GM21381 (cell line): ENCODE measurements around the gene GYS2.
"Not testable (repeated sequence)": the region's sequence is repeated elsewhere in the genome, so short reads cannot be mapped to it uniquely, and the experiment has no call there.

Experiments
- ATAC-seq: cut with Tn5 transposase; IDR thresholded peaks from one replicate; pipeline ENCODE4 v1.9.1; 2021; ENCODE audit warnings: mild to moderate bottlenecking, moderate library complexity; ENCODE audit not compliant: unreplicated experiment

Gene GYS2

DNA sequence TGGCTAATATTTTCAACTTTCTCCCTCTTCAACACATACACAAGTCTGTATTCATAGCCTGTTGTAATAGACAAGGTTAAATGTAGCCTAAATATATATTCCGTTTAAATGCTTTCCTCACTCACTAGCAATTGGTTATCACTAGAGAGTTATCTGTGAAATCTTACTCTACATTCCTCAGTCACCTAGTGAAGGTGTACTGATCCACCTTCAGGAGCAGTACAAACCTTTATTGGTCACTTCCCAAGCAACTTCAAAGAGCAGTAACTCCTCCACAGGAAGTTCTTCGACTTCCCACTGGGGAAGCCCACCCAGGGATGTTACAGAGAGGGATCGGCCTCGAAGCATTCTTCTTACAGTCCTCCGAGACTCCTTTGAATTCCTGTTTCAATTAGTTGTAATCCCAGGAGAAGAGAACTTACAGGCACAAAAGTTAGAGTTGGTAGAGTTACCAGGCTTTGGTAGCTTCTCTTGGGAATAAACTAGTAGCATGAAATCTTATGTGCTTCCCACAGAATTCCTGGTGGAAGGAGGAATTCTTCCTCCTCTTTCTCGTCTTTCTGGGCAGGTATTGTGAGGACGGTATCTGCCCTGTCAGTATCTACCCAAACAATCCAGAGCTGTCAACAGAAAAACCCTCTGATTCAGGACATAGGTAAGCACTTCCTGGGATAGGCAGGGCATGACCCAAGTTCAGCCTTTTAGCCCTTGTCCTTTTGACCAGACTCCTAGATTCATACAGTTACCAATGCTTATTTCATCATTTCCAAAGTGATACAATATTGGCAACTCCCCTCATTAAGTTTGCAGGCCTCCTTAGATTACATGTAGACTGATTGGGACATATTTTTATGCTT is at the start of gene GYS2:
TSS of gene GYS2 (minus strand) at position 603 of the 857 bp plus-strand sequence. CDS start at position 348, 255 bp downstream.
- no peak for ATAC-seq

DNA sequence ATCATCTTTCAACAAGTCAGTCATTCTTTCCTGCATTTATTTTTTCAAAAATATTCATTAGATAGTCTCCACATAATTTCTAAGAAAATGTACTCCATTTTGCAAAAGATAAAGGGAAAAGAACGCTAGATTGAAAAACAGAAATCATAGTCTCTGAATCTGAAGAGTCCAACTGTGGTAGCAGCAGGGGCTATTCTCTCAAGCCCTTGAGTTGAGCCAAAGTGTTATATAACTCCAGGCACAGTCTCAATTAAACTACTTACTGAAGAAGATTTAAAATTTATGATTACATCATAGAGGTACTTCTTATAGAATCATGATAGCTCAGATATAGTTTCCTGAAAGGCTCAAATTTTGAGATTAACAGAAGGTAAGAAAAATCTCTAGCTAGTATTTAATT is 47.2 kb upstream of the GYS2 start:
- no peak for ATAC-seq

DNA sequence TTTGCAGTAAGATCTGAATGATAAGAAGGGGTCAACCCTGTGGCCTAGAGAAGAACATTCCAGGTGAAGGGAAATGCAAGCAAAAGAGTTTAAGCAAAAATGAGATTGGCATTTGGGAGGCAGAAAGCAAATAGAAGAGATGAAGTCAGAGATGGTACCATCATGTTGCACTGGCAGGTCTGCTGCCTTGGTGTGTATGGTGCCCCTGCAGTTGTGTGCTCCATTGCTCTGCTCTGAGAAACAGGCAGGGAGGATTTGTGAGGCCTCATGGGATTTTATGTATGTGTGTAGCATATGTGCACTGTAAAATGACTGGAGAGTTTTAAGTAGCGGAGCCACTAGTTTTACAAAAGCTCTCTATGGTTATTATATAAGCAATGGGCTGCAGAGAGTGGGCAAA is 46.4 kb upstream of the GYS2 start:
- no peak for ATAC-seq

DNA sequence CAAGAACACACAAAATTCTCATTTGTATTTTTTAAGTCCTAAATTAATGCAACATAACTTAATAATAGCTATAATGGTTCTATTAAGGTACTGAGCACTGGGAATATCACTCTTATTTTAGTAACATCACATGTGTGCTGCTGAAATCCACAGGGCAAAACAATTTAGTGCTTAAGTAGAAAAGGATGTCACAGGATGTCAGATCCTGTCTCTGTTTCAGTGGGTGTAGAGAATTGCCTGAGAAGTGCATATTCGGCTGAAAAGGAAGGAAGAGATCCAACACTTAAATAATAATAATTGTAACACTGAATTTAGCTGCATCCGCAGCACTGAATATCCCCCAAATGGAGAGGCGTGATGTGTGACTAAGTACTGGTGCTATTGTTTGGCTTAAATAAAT is 44.4 kb upstream of the GYS2 start:
- ATAC-seq: no peak

DNA sequence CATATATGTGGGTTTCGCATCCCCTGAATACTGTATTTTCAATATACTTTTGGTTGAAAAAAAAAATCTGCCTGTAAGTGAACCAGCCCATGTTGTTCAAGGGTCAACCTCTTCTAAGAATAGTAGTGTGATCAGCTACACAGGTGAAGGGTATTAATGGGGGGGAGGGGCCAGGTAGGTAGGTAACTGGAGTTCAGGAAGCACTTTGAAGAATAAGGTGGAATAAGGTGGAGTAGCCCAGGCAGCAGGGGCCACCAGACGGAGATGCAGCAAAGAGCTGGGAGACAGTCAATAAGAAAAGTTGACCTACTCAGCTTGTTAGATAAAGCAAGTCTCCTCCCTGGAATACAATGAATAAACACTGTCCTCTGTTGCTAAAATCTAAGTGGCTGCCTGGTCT is 43.7 kb upstream of the GYS2 start:
- no peak for ATAC-seq

DNA sequence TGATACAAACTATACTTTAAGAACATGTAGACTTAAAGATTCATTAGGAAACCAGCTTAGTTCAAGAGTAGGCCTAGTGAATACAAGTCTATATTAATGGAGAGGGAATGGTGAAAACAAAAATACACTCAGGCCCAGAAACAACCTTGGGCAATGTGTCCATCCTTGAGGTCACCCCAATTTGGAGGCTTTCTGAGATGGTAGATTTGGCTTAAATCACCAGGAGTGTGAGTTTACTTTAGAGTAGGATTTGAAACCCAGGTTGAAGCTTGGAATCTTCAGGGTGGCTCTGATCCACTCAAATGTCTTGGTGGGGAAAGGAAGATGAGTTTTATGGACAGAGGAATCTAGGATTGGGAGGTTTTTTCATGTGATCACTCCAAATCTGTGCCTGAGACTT is 42.5 kb upstream of the GYS2 start:
- no peak for ATAC-seq

DNA sequence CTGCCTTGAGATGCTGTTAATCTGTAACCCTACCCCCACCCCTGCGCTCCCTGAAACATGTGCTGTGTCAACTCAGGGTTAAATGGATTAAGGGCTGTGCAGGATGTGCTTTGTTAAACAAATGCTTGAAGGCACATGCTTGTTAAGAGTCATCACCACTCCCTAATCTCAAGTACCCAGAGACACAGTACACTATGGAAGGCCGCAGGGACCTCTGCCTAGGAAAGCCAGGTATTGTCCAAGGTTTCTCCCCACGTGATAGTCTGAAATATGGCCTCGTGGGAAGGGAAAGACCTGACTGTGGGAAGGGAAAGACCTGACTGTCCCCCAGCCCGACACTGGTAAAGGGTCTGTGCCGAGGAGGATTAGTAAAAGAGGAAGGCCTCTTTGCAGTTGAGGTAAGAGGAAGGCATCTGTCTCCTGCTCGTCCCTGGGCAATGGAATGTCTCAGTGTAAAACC is 40.4 kb upstream of the GYS2 start:
- ATAC-seq: not testable (repeated sequence)

DNA sequence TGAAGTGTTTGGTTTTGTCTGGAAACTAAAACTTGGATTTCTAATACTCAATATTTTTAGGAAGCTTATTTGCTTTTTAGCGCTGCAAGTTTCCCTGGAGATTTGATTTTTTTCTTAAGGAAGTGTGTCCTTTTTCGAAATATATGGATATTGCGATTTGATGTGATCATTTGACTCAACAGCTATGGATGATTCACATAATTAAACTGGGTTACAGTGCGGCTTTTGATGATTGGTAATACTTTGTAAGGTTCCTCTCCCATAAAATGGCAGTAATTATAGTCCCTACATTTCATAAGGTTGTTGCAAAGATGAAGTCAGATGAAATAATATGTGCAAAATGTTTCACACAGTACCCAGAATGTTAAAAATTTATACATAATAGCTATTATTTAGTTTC is 39.9 kb upstream of the GYS2 start:
- no peak for ATAC-seq

DNA sequence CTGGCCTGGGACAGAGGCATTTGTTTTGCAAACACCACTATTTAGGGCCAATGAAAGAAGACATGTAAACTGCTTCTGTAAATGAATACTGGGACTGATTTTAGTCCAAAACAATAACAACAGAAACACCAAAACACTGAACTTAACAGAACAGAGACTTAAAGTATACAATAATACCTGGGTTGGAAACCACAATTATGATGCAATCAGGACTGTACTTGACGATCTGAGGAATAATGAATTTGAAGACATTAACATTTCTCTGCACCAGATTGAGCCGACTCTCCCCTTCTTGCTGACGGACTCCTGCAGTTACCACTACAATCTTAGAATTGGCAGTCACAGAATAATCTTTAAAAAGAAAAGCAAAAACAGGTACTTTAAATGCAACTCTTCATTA is 39.1 kb upstream of the GYS2 start:
- no peak for ATAC-seq

DNA sequence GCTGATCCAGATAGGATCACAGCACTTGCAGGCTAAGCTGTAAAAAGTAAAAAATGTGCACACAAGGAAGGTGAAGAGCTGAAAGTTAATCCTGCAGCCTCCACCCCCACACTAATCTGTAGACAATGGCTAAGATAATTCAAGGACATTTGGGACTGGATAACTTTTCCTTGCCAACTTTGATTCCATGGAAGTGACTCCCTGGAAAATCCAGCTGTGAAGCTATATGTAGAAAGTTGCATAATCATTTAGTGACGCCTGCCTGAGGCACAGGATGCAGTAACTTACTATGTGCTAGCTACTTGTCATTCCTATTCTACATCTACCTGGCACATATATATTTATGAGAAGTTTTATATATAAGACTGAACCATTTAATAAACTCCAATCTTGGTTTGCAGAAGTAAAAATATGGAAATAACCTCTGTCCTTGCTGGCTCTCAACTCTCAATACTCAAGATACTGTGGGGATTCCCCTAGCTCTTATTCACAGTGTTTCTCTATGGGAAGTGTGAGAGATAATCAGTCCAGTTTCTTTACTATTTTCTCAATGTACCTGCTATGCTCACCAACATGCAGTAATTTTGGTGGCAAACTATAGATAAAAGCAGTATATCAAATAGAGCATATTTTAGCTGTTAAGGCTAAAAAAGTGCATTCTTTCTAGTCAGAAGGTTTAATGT is 38.2 kb upstream of the GYS2 start:
- ATAC-seq: peak; percentile 50

DNA sequence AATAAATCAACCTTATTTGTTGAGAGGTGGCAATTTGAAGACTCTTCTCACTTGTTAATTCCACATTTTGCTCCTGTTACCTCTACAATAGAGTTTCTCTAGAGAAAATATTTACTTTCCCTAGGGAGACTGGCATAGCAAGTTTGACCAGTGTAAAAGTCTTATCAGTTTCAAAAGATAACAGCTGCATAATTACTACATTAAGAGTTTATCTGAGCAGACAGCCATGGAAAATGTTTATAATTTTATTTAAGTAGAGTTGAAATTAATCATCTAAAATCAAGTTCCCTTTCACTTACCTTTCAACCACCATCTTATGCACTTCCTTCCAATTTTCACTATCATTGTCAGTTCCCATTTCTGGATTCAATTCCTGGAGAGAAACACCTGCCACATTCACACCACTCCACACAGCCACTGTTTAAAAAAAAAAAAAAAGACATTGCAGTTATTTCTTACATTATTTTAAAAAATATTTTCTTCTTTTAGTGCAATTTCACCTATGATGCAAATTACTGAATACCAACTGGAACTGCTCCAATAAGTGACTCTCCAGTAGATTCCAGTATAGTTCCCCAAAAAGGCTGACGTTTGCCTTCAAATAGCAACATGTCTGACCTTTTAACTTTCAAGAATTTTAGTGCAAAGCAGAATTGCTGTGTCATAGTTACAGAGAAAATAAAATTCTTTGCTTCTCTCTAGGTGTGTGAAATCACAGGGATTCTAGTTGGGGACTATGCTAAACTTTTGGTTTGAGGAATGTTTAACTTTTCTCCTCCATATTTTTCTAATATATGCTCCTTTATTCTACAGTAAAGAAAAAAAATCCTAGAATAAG is 33.6 kb upstream of the GYS2 start:
- no peak for ATAC-seq

DNA sequence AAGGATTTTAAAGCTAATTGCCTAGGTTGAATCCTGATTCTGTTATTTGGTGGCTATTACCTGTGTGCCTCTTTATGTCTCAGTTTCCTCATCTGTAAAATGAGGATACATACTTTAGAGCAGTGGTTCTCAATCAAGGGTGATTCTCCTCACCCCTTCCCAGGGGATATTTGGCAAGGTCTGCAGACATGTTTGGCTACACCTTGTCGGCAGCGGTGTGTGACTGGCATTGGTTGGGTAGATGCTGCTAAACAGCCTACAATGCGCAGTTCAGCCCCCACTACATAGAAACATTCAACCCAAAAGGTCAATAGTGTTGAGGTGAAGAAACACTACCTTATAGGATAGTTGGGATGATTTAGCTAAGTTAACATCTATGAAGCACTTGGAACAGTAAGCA is 29.6 kb upstream of the GYS2 start:
- ATAC-seq: no peak

DNA sequence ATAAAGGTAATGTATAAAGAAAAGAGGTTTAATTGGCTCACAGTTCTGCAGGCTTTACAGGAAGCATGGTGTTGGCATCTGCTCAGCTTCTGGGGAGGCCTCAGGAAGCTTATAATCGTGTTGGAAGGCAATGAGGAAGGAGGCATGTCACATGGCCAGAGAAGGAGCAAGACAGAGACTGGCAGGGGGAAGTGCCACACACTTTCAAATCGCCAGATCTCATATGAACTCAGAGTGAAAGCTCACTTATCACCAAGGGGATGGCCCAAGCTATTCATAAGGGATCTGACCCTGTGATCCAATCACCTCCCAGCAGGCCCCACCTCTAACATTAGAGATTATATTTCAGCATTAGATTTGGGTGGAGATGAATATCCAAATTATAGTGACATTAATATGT is 26.7 kb upstream of the GYS2 start:
- no peak for ATAC-seq

DNA sequence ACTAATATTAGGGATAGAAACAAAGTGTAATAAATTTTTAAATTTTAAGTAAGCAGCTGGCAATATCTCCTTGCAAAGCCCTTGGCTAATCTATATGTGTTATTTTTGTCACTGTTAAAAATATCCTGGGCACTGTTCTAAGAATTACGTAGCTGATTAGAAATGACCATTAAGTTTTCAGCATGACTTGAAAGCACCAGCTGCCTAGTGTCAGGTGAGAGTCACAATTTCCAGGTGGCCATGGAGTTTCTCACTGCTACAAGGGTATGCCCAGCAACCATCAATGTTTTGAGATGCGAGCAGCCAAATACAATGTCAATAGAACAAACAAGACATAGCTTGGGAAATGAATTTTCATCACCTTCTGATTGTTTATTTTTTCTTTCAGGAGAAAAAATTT is 23.3 kb upstream of the GYS2 start:
- no peak for ATAC-seq

DNA sequence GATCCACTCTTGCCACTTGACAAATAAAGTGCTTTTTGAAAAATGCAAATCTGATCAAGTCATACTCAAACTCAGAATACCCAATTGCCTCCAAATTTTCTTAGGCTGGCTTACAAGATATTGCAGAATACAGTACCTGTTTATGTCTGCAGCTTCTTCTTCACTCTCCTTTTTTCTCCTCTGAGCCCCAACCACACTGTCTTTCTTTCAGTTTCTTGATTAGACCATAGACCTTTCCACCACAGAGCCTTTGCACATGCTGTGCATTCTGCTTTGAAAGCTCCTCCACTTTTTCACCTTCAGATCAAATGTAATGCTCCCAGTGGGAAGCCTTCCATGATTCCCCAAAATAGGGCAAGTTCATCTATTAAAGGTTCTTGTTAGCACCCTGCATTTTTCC is 13.9 kb upstream of the GYS2 start:
- ATAC-seq: no peak

DNA sequence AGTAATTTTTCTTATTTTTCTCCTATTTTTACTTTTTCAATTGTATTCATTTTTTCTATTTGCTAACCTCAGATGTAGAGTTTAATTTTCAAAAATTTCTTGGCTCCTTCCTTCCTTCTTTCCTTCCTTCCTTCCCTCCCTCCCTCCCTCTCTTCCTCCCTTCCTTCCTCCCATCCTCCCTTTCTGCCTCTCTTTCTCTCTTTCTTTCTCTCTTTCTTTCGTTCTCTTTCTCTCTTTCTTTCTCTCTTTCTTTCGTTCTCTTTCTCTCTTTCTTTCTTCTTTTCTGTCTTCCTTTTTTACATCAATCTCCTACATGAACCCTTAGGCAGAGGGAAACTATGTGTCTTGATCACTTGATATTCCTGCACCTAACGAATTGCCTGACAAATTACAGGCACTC is 12.4 kb upstream of the GYS2 start:
- no peak for ATAC-seq

DNA sequence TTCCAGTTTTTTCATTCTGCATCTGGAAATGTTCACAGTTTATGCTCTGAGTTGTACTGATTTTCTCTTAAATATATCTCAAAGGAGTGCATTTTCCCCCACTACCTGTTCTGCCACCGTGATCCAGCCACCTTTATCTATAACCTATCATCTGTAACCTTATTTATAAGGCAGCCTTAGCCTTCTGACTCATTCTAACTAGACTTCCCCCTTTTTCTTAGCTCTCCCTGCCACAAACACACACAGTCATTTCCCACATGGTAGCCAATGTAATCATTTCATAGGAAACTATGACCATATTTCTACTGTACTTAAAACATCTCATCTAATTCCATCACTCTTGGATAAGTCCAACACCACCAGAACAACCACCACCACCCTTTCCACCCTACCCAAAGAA is 10.8 kb upstream of the GYS2 start:
- no peak for ATAC-seq

DNA sequence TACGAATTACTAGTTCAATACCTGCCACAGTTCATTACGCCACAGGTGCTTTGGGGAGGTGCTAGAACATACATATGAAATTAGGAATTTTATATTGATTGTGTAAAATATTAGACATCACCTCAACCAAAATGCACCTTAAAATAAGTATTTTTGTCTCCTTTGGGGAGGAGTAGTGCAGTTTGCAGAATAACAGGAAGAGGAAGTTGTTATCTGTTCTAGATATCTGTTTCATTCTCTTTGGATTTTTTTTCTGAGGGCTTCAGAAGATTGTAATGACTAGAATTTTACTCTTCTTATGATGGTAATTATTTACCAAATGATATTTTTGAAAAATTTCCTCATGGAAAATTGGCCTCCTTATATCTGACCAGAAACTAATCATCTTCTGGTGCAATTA is 9.9 kb upstream of the GYS2 start:
- ATAC-seq: no peak

DNA sequence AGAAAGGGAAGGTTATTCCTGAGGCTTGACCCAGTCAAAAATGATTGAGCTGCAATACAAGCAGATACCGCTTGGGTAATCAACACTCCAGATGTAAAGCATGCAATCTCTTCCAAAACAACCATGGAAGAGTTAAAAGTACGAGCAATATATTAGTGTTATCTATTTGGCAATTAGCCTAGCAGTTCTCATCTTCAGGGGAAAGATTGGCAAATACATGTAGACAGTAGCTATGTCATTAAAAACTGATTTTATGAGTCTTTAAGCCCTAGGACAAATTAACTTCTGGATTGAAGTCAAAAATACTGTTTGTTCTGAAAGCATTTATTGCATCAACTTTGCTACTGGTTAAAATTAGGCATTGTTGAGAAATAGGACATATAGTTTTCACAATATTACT is 9.3 kb upstream of the GYS2 start:
- no peak for ATAC-seq

DNA sequence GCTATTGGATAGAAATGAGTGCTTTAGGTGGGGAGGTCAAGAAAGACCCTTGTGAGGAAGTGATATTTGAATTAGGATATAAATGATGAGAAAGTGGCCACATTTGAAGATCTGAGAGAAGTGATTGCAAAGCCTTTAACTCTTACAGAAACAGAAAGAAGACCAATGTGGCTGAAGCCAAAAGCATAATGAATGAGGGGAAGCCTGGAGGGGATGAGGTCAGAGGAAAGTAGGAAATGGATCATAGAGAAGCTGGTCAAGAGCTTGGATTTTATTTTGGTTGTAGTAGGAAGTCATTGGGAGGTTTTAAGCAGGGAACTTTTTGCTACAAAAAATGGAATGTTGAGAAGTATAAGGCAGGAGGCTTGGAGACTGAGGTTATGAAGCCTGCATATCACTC is 3.5 kb upstream of the GYS2 start:
- ATAC-seq: no peak

DNA sequence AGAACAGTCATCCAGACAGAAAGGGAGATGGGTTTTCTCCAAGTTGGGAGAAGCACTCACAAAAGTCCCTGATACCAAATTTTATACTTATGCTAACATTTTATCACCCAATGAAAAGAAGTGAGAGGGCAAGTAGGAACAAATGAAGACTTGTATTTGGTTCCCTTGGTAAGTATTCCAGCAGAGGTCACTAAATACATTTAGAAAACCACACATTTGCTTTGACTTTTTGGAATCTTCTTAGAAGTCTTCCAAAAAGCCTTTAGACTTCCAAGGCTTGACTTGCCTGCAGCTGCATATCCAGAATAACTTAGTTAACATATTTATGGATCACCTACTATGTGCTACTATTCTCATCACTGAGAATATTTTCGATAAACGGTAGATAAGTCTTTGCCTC is 3.1 kb upstream of the GYS2 start:
- ATAC-seq: no peak

DNA sequence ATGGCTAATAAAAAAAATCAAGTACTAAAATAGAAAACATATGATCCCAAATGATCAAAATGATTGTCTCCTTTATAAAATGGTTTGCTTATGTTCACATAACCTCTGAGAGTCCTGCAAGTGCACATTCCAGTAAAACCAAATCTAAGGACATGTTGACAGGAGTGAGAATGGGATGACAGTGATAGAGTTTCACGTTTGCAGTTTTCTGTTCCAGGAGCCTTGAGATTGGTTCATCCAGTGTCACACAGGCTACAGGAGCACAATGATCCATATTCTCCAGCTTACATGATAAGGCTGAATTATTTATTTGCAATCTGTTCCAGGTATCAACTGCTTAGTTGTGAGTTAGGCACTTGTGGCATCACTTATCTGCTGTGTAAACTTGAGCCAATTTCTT is 1.5 kb upstream of the GYS2 start:
- no peak for ATAC-seq
